HepG2 (cell line): ENCODE measurements around the gene ZNF846. TPM values are rescaled to one million over a fixed set of nuclear protein-coding genes. Genes with fewer than 3 reads are reported as not detected.

Experiments used
- ATAC-seq: fragments of 200-7000 bp; cut with Tn5 transposase; 3 replicates; pipeline ENCODE4 v1.9.1; 2020; ENCODE audit warnings: mild to moderate bottlenecking, moderate library complexity
- BruUV-seq: library from RNA; stranded (reverse); fragments of 400-500 nt; replicated peaks from 2 replicates; lab custom pipeline; 2021; lab: Mats Ljungman, UMichigan
- CTCF ChIA-PET: fragments of 300-600 bp; formaldehyde crosslinking; extraction: SDS; loops from one replicate; lab custom pipeline; 2021; ENCODE audit warnings: low total read pairs, inconsistent platforms, low intra/inter-chr PET ratio; lab: Yijun Ruan, JAX
- POLR2A ChIA-PET: fragments of 350-600 bp; sonication (Branson Sonifier 250); formaldehyde crosslinking; loops from one replicate; lab custom pipeline; 2020; ENCODE audit warnings: antibody characterized with exemption, inconsistent platforms; lab: Yijun Ruan, JAX
- DNase-seq: peaks from one replicate; pipeline ENCODE4 v3.0.0-alpha.2; 2015; ENCODE audit warnings: low spot score
- FAIRE-seq: peaks from 3 replicates; lab custom pipeline; 2011; peaks lifted over from hg19 to GRCh38; lab: Jason Lieb, UNC
- H2AFZ ChIP-seq: one replicate; pipeline ENCODE4 v1.6.1; 2011; ENCODE audit warnings: low read length, inconsistent platforms
- H3K27ac ChIP-seq: fragments of 300-600 bp; 3 replicates; pipeline ENCODE4 v1.8.0; 2011; ENCODE audit warnings: mixed run types, mild to moderate bottlenecking, mixed read lengths, low read length, inconsistent platforms; ENCODE audit not compliant: insufficient read depth; ENCODE audit errors: extremely low read length
- H3K27me3 ChIP-seq, 2 experiments: fragments of 200-600 bp in 1 of 2; 2 replicates in 1 of 2; 3 replicates in 1 of 2; pipeline versions ENCODE4 v1.6.0 to v1.8.0; 2011; ENCODE audit warnings: low read length in 2 of 2, mild to moderate bottlenecking in 2 of 2, moderate library complexity in 2 of 2, inconsistent platforms in 1 of 2; ENCODE audit not compliant: insufficient read depth in 2 of 2, control insufficient read depth in 1 of 2
- H3K36me3 ChIP-seq, 2 experiments: fragments of 200-600 bp in 1 of 2; replicated peaks in 1 of 2; 2 replicates in 1 of 2; 3 replicates in 1 of 2; pipeline versions ENCODE4 v1.5.1 to v1.8.0; 2011; ENCODE audit warnings: low read length in 2 of 2, inconsistent platforms in 1 of 2; ENCODE audit not compliant: insufficient read depth in 2 of 2, control insufficient read depth in 1 of 2
- H3K4me1 ChIP-seq: 2 replicates; pipeline ENCODE4 v1.5.1; 2012; ENCODE audit warnings: low read length, inconsistent platforms; ENCODE audit not compliant: insufficient read depth
- H3K4me2 ChIP-seq: 2 replicates; pipeline ENCODE4 v1.6.0; 2011; ENCODE audit warnings: low read depth, low read length, inconsistent platforms
- H3K4me3 ChIP-seq, 3 experiments: fragments of 200-600 bp in 1 of 3; sonication (generic), shearing (Covaris generic) in 1 of 3; replicated peaks in 1 of 3; 2 replicates each; pipeline ENCODE4 v1.5.1; 2011 to 2016; ENCODE audit warnings: low read length in 3 of 3, inconsistent platforms in 2 of 3, low read depth in 2 of 3, mild to moderate bottlenecking in 2 of 3, control low read depth in 1 of 3, mixed read lengths in 1 of 3; ENCODE audit not compliant: insufficient read depth in 1 of 3
- H3K79me2 ChIP-seq: one replicate; pipeline ENCODE4 v1.6.1; 2011; ENCODE audit warnings: low read length, inconsistent platforms; ENCODE audit not compliant: insufficient read depth
- H3K9ac ChIP-seq: 2 replicates; pipeline ENCODE4 v1.6.0; 2011; ENCODE audit warnings: mild to moderate bottlenecking, low read depth, low read length, inconsistent platforms; ENCODE audit not compliant: insufficient read depth
- H3K9me3 ChIP-seq: 2 replicates; pipeline ENCODE4 v1.5.1; 2012; ENCODE audit warnings: mild to moderate bottlenecking, low read length
- H4K20me1 ChIP-seq: 2 replicates; pipeline ENCODE4 v1.6.0; 2011; ENCODE audit warnings: inconsistent platforms, mild to moderate bottlenecking, low read length, moderate library complexity; ENCODE audit not compliant: insufficient read depth
- CAMTA2 ChIP-seq: sonication (generic); formaldehyde crosslinking; IDR thresholded peaks from 2 replicates; pipeline ENCODE4 v1.4.0; 2020; ENCODE audit warnings: mild to moderate bottlenecking, missing genetic modification reagents, borderline replicate concordance
- MLLT10 ChIP-seq: sonication (generic); formaldehyde crosslinking; IDR thresholded peaks from 2 replicates; pipeline ENCODE4 v1.4.0; 2020; ENCODE audit warnings: missing genetic modification reagents
- MTF1 ChIP-seq: sonication (generic); formaldehyde crosslinking; IDR thresholded peaks from 2 replicates; pipeline ENCODE4 v1.5.0; 2020; ENCODE audit warnings: missing genetic modification reagents
- NAIF1 ChIP-seq: sonication (generic); formaldehyde crosslinking; IDR thresholded peaks from 2 replicates; pipeline ENCODE4 v1.5.0; 2020; ENCODE audit warnings: mild to moderate bottlenecking, missing genetic modification reagents, borderline replicate concordance
- PLRG1 ChIP-seq: fragments of 450-650 bp; conservative IDR thresholded peaks from 2 replicates; pipeline ENCODE4 v1.6.1; 2016
- POGZ ChIP-seq: sonication (generic); formaldehyde crosslinking; IDR thresholded peaks from 2 replicates; pipeline ENCODE4 v1.4.0; 2020; ENCODE audit warnings: mild to moderate bottlenecking, missing genetic modification reagents
- PRMT3 ChIP-seq: sonication (generic); formaldehyde crosslinking; IDR thresholded peaks from 2 replicates; pipeline ENCODE4 v1.8.1; 2022; ENCODE audit warnings: low read depth, mild to moderate bottlenecking, moderate library complexity, missing genetic modification reagents, borderline replicate concordance
- SALL2 ChIP-seq: sonication (generic); formaldehyde crosslinking; IDR thresholded peaks from 2 replicates; pipeline ENCODE4 v1.8.1; 2023; ENCODE audit warnings: mild to moderate bottlenecking, missing genetic modification reagents, inconsistent platforms
- SNRNP70 ChIP-seq: fragments of 200-400 bp; formaldehyde crosslinking; IDR thresholded peaks from 2 replicates; pipeline ENCODE4 v1.6.1; 2017; ENCODE audit warnings: mild to moderate bottlenecking, low read depth, low read length, moderate library complexity
- ZBTB34 ChIP-seq: sonication (generic); formaldehyde crosslinking; IDR thresholded peaks from 2 replicates; pipeline ENCODE4 v1.8.0; 2022; ENCODE audit warnings: mild to moderate bottlenecking, missing genetic modification reagents
- ZFYVE20 ChIP-seq: sonication (generic); formaldehyde crosslinking; IDR thresholded peaks from 2 replicates; pipeline ENCODE4 v1.8.0; 2023; ENCODE audit warnings: low read depth, mild to moderate bottlenecking, moderate library complexity, missing genetic modification reagents, borderline replicate concordance
- ZNF329 ChIP-seq: sonication (generic); formaldehyde crosslinking; IDR thresholded peaks from 2 replicates; pipeline ENCODE4 v1.9.0; 2021; ENCODE audit warnings: low read depth, mild to moderate bottlenecking, missing genetic modification reagents
- ZNF362 ChIP-seq: sonication (generic); formaldehyde crosslinking; IDR thresholded peaks from 2 replicates; pipeline ENCODE4 v1.4.0; 2020; ENCODE audit warnings: missing genetic modification reagents, mild to moderate bottlenecking, borderline replicate concordance
- ZNF382 ChIP-seq: sonication (generic); formaldehyde crosslinking; IDR thresholded peaks from 2 replicates; pipeline ENCODE4 v1.5.0; 2020; ENCODE audit warnings: missing genetic modification reagents, mild to moderate bottlenecking, borderline replicate concordance
- ZNF414 ChIP-seq: sonication (generic); formaldehyde crosslinking; IDR thresholded peaks from 2 replicates; pipeline ENCODE4 v1.5.0; 2020; ENCODE audit warnings: missing genetic modification reagents
- ZNF432 ChIP-seq: sonication (generic); formaldehyde crosslinking; IDR thresholded peaks from 2 replicates; pipeline ENCODE4 v1.5.0; 2020; ENCODE audit warnings: missing genetic modification reagents, mild to moderate bottlenecking, borderline replicate concordance
- ZNF451 ChIP-seq: sonication (generic); formaldehyde crosslinking; IDR thresholded peaks from 2 replicates; pipeline ENCODE4 v1.5.0; 2020; ENCODE audit warnings: mild to moderate bottlenecking, missing genetic modification reagents
- ZNF460 ChIP-seq: sonication (generic); formaldehyde crosslinking; IDR thresholded peaks from 2 replicates; pipeline ENCODE4 v1.5.1; 2020; ENCODE audit warnings: missing genetic modification reagents, mild to moderate bottlenecking, borderline replicate concordance
- ZSCAN25 ChIP-seq: sonication (generic); formaldehyde crosslinking; IDR thresholded peaks from 2 replicates; pipeline ENCODE4 v1.8.0; 2022; ENCODE audit warnings: mild to moderate bottlenecking, missing genetic modification reagents
- WGBS: methylation state at CpG from one replicate; pipeline ENCODE4 v1.1.6; 2017; ENCODE audit warnings: low lambda C conversion rate; 5-methylcytosine and 5-hydroxymethylcytosine counted together
- in situ Hi-C: cut with HindIII; loops from 2 replicates; pipeline ENCODE4 v1.10.0; 2017; ENCODE audit warnings: low pct_unique_long_range_greater_than_20kb; ENCODE audit not compliant: extremely low pct_ligation_motif_present
- intact Hi-C: fragments of 100-400 bp; cut with micrococcal nuclease; formaldehyde crosslinking; loops from one replicate; pipeline ENCODE4 v1.10.0; 2022; ENCODE audit not compliant: unreplicated experiment
- polyA plus RNA-seq, 8 experiments: library from polyadenylated mRNA; depleted of rRNA in 3 of 8; stranded (reverse) in 7 of 8; unstranded in 1 of 8; fragments of >200 nt; fragmentation: Illumina TruSeq in 4 of 8; extraction: Trizol in 4 of 8; gene quantifications; 2 replicates each; pipeline versions ENCODE4 v1.2.1 to v1.2.3, GENCODE V29; 2011 to 2016; ENCODE audit warnings: low read depth in 4 of 8, missing spikeins in 1 of 8, mixed read lengths in 1 of 8; ENCODE audit not compliant: insufficient read depth in 1 of 8
- total RNA-seq, 5 experiments: library from RNA; depleted of rRNA; stranded (reverse); fragments of >200 nt; fragmentation: Illumina TruSeq; extraction: Trizol; gene quantifications; 2 replicates each; pipeline ENCODE4 v1.2.3, GENCODE V29; 2016; ENCODE audit warnings: low read depth in 1 of 5

The ZNF846 gene
- total and polyA plus RNA-seq, 2 of the 13 experiments (the other 11 are each of a cell fraction or from before 2014, with no cell fraction given): 4.8 to 5.4 TPM

- intact Hi-C loops: loop anchor here (10.0 kb wide), 1 partner anchor 484 kb away; no protein-coding TSS in a partner anchor
Measured at GRCh38 chr19:9799162-9799561, 30.6 kb upstream of the ZNF846 start.

GRCh38 chr19:9797871-9798270, 29.3 kb upstream of the ZNF846 start:
- no TSS peak for BruUV-seq
- 77% methylated on average over 5 of the region's 5 CpGs for WGBS
- Histone ChIP-seq H3K9me3 (no peaks in the 10 kb centered on the region), H3K27me3 (no peaks in the 10 kb centered on the region), H3K36me3 (no peaks in the 10 kb centered on the region), H3K4me2 (no peak overlapping the region), H3K27ac (no peak overlapping the region), H3K79me2 (no peaks in the 10 kb centered on the region), H3K4me3 (no peak overlapping the region), H2AFZ (no peak overlapping the region), H3K9ac (no peak overlapping the region), H3K4me1 (no peaks in the 10 kb centered on the region), H4K20me1 (no peaks in the 10 kb centered on the region)
- in situ Hi-C loops (loop anchor here (5.0 to 25.0 kb wide), 2 partner anchors 486 to 661 kb away; partner anchors contain the start of genes OR7G3 and ZNF317), intact Hi-C loops (loop anchor here (2.0 to 10.0 kb wide), 2 partner anchors 211 to 483 kb away; no protein-coding TSS in a partner anchor)
- ATAC-seq: no peak
- no peak for FAIRE-seq
- no peak for DNase-seq
- ChIA-PET POLR2A (interaction anchor here (1.4 kb wide), 1 partner anchor 21 kb away, joined by 3 read pairs; the partner anchor contains the start of gene FBXL12), CTCF (interaction anchor here (1.1 kb wide), 1 partner anchor 211 kb away, joined by 3 read pairs; no protein-coding TSS in a partner anchor)
- TF ChIP-seq ZBTB34 (no peak), POGZ (CRISPR knock-in tag) (no peak), SNRNP70 (no peak), MLLT10 (CRISPR knock-in tag) (no peak), PRMT3 (CRISPR knock-in tag) (no peak), ZNF329 (no peak), ZNF362 (CRISPR knock-in tag) (no peak), MTF1 (CRISPR knock-in tag) (no peak), ZSCAN25 (CRISPR knock-in tag) (no peak), SALL2 (no peak), CAMTA2 (CRISPR knock-in tag) (no peak)

More at GRCh38 chr19:9799162-9799561, 30.6 kb upstream of the ZNF846 start:
- Histone ChIP-seq H3K9me3 (no peaks in the 10 kb centered on the region), H3K4me3 (no peak overlapping the region), H3K4me2 (no peak overlapping the region), H2AFZ (no peak overlapping the region), H3K9ac (no peak overlapping the region), H3K27me3 (no peaks in the 10 kb centered on the region), H4K20me1 (no peaks in the 10 kb centered on the region), H3K27ac (no peak overlapping the region), H3K79me2 (no peaks in the 10 kb centered on the region), H3K4me1 (no peaks in the 10 kb centered on the region), H3K36me3 (no peaks in the 10 kb centered on the region)
- BruUV-seq: no TSS peak
- in situ Hi-C loops: loop anchor here (5.0 to 25.0 kb wide), 2 partner anchors 487 to 662 kb away; partner anchors contain the start of genes OR7G3 and ZNF317
- DNase-seq (no peak), FAIRE-seq (no peak), ATAC-seq (no peak)
- ChIA-PET POLR2A (interaction anchor here (1.4 kb wide), 1 partner anchor 20 kb away, joined by 3 read pairs; the partner anchor contains the start of gene FBXL12), CTCF (no interaction called here)
- no peak for TF ChIP-seq ZFYVE20
- no peak for TF ChIP-seq ZNF451 (CRISPR knock-in tag)
- TF ChIP-seq ZNF460 (CRISPR knock-in tag): no peak
- TF ChIP-seq ZNF382 (CRISPR knock-in tag): no peak
- TF ChIP-seq ZNF432: no peak
- no peak for TF ChIP-seq PLRG1
- no peak for TF ChIP-seq NAIF1
- no peak for TF ChIP-seq ZNF414 (CRISPR knock-in tag)
